Right forelimb (tissue), 1 donor: ENCODE measurements around the gene AP1AR.
"Not testable (repeated sequence)": the region's sequence is repeated elsewhere in the genome, so short reads cannot be mapped to it uniquely, and the experiment has no call there.

Experiments
- DNase-seq: peaks from one replicate; pipeline ENCODE4 v3.0.0-alpha.2; 2018

The AP1AR gene, protein sequence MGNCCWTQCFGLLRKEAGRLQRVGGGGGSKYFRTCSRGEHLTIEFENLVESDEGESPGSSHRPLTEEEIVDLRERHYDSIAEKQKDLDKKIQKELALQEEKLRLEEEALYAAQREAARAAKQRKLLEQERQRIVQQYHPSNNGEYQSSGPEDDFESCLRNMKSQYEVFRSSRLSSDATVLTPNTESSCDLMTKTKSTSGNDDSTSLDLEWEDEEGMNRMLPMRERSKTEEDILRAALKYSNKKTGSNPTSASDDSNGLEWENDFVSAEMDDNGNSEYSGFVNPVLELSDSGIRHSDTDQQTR

DNA sequence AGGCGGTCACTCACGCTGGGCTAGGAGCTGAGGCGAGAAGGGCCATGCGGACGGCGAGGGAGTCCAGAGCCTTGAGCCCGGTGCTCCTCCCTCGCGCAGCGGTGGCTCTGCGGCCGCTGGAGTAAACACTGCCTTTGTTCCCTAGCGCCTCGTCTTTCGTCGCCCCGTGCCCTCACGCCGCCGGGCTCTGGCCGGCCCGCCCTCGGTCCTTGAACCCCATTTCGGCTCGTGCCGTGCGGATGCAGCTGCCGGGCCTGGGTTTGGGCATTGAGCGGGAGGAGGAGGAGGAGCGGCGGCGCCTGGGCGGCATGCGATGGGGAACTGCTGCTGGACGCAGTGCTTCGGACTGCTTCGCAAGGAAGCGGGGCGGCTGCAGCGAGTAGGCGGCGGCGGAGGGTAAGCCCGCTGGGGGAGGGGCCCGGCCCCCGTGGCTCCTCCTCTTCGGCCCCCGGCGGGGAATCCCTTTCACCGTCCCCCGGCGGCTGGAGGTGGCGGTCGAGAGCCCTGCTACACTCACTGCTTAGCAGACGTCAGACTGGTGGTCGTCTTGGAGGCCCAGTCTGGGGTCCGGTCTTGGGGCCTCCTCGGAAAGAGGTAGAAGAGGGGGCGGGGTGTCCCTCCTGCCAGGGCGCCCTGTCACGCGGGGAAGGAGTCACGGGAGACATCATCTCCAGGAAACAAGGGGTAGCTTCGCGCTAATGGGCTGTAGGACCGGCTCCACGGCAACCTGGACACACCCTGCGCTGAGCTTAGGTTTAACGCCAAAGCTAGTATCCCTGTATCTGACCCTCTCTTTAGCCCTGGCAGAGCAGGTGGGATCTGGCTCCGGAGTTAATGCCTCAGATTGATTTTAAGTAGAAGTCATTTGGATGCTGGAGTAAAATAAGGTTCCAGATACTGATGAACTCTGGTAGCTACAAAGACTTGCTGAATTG lies at the start of gene AP1AR:
TSS of gene AP1AR (plus strand) at position 9 of the 935 bp plus-strand sequence. CDS start at position 314, 305 bp downstream.
- DNase-seq = peak; percentile 89

DNA sequence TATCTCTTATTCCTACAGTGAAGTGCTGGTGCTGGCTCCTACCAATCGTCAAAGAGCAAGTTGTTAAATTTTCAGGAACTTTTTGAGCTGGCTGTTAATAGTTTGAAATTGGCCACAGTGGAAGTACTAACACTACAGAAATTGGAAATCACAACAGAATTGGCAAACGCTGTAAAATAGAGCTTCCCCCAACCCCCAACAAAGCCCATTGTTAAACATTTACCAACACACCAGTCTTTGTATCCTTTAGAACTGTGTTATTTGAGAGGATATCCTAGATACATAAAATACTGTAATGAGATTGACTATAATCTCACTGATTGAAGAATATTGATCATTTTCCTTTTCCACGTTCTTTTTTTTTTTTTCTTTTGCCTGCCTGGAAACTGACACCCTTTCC lies 49.0 kb upstream of the AP1AR start:
- DNase-seq = no peak

DNA sequence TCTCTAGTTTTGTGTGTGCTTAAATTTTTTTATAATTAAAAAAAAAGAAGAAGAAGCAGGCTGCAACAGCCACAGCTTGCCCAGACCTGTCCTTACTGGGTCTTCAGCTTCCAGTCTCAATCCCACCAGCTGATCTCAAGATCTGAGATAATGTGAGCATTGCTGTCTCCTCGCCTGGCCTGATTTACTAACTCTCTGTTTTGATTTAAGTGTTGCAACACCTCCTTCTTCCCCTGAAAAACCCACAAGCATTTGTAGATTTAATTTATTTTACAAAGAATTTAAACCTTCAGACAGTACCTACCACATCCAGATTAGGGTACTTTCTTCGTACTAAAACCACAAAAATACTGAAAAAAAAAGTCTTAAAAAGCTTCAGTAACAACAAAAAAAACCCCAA lies 48.3 kb upstream of the AP1AR start:
- no peak for DNase-seq

DNA sequence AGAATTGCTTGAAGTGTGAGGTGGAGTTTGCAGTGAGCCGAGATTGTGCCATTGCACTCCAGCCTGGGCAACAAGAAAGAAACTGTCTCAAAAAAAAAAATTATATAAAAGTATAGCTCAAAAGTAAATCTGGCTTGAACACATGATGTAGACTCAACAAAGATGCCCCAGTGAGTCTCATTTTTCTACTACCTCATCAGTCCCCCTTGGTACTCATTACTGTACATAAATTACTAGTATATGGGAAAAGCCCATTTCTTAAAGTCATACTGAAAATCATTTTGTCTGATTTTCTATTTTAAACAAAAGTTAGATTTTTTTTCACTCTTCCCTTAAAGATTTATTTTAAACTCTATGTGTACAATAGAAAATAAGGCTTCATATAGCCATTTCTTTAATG lies 47.1 kb upstream of the AP1AR start:
- no peak for DNase-seq

DNA sequence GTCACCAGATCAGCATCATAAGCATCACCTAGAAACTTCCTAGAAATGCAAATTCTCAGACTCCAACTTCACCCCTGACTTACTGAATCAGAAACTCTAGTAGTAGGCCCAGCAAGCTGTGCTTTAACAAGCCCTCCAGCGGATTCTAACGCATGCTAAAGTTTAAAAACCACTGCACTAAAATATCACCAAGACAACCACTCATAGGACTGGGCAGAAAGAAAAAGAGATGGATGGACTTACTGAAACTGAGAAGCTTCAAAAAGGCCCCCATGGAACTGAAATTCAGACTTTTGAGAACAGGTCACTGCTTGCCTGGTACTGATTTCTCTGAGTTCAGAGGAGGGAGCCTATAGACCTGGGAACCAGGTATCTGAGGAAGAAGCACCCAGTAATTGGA lies 46.3 kb upstream of the AP1AR start:
- DNase-seq = no peak

DNA sequence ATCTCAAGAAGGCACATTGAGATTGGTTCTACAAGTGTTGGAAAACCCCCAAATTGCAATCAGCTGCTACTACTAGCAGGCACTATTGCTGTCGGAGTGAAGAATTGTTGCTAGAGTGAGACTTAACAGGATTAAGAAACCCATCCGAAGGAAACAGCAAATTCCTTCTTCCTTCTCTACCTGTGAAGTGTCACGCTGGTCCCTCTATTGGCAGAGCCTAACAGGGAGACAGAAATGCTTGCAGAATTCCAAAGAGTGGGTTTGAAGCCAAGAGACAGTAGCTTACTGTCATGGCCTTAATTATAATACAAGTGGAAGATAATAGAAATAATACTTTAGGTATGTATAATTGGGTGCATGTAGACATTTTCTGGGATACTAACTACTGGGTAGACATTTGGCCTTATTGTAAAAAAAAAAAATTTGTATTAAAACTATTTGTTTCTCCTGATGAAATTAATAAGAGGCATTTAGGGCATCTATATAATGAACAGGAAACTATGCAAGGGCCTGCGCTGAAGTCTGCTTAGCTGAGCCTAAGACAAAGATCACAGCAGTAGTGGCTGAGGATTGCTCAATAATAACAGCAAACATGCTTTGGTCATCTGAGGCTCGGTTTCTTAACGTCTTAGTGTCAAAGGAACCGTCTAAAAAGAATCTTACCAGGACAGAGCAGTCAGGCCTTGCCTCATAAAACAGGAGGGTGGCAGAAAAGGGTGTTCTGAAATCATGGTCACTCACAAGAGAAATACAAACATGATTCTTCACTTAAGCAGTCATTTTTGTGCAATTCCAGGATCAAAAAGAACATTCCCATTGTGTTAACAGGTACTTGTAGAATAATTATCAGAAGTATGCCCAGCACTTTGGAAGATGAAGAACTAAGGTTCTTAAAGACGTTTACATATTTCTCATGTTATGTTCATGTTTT lies 45.6 kb upstream of the AP1AR start:
- DNase-seq = no peak

DNA sequence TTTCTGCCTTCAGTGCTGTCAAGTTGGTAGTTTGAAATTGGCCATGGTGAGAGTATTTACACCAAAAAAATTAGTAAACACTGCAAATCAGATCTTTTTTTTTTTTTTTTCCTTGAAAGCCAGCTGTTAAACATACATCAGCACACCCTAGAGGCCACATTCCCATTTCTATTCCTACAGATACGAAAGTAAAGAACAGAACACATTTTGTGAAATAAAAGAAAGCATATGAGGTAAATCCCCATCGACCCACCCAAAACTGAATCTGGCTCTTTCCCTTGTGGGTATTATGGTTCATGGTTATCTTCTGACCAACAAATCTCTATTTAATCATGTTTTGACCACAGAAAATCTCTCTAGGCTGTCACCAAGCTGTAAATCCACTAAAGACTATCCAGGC lies 41.8 kb upstream of the AP1AR start:
- DNase-seq = no peak

DNA sequence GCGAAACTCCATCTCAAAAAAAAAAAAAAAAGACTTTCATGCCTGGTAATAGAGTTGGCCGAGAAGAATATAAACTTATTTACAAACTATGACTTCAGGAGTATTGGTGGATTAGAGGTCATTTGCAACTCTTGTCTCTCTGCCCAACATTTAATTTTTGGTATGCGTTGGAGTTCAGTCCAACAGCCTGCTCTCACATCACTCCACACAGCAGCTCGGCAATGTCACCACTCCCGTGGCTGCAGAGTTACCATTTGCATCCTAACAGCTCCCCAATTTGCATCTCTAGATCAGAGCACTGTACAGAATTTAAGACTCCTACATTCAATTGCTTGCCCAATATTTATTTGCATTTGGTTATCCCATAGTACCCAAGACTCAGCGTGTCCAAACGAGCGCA lies 40.9 kb upstream of the AP1AR start:
- DNase-seq = no peak

DNA sequence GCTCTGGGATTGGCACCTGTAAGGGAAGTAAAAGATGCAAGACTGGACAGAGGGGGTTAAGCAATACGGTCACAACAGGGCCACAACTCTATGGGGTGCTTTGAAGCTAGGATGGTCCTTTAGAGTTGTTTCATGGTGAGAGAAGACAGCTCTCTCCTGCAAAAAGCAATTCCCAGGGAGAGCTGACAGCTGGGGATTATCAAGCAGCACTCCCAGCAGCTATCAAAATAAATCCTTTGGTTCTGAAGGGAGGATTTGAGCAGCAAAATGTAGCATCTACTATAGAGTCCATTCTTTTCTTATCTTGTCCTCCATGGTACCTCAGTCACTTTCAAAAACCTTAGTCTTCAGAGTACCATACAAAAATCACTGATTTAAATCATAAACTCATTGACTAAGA lies 35.1 kb upstream of the AP1AR start:
- DNase-seq = no peak

DNA sequence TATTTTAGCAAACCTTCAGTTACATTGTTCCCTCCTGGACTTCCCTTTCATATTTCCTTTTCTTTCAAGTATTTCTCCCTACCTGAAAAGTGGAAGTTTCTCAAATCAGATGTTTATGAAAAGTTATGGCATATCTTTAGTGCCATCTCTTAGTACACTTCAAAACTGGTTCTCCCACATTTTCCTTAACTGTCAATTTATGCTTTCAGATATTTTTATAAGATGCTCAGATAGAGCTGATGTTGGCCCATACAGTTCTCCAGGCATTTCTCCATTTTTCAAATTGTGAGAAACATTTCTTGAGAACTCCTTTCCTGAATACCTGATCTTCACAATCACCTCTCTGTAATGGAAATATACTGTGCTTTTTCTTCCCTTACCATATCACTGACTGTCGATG lies 32.5 kb upstream of the AP1AR start:
- DNase-seq = no peak

DNA sequence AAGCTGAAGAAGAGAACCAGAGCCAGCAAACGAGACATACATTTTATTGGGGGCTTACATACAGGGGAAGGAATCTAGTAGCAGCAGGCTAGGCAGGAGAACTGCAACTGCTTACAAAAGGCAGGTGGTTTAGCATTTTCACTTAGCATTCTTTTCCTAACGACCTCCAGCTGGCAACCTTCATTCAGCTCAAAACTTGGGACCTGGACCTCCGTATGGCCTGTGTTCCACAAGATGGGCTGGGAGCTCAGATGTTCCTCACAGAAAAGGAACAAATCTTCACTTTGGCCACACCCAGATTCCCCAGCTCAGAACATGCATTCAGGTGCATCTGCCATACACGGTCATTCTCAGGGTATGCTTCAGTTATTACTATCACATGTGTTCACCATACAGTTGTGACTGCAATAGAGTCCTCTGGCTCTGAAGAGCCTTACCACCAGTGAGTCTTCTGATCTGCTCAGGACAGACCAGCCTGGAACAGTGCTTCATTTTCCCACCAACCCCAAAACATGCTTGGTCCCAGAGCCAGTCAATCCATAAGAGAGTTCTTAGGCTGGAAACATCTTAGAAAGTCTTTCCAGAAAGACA lies 29.6 kb upstream of the AP1AR start:
- no peak for DNase-seq

DNA sequence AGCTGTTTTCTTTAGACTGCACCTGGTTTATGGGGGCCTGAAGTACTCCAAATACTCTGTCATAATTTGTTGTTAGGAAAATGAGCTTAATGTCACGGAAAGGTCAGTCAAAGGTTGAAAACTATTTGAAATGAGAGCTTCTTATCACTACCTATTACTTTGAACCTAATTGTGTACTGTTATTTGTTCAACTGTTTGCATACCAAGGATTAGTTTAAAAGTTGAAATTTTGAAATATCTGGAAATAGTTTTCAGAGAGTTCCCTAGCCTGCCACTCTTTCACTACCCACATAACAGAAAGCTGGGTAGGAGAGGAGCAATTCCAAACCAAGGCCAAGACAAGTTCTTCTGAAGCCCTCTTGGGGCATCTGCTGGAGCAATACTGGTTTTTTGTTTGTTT lies 28.0 kb upstream of the AP1AR start:
- no peak for DNase-seq

DNA sequence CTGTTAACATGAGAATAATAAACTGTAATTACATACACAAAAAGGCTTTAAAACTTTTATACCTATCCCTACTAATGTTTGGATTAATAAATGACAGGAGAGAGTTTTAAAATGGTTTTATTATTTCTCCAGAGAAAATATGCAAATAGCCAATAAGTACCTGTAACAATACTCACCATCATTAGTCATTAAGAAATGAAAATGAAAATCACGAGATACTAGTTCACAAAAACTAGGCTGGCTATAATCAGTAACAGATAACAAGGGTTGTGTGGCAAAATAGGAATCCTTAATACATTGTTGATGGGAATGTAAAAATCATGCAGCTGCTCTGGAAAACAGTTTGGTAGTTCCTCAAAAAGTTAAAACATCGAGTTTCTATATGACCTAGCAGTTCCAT lies 25.2 kb upstream of the AP1AR start:
- DNase-seq = no peak

DNA sequence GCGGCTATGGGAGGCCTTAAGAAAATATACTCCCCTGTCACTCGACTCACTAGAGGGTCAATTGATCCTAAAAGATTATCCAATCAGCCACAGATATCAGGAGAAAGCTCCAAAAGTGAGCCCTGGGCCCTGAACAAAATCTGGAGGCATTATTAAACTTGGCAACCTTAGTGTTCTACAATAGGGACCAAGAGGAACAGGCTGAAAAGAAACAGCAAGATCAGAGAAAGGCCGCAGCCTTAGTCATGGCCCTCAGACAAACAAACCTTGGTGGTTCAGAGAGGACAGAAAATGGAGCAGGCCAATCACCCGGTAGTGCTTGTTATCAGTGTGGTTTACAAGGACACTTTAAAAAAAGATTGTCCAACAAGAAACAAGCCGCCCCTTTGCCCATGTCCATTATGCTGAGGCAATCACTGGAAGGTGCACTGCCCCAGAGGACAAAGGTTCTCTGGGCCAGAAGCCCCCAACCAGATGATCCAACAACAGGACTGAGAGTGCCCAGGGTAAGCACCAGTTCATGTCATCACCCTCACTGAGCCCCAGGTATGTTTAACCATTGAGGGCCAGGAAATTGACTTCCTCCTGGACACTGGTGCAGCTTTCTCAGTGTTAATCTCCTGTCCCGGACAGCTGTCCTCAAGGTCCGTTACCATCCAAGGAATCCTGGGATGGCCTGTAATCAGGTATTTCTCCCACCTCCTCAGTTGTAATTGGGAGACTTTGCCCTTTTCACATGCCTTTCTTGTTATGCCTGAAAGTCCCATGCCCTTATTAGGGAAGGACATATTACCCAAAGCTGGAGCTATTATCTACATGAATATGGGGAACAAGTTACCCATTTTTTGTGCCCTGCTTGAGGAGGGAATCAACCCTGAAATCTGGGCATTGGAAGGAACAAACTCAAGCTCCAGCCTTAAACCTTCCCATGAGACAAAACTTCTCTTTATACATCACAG lies 23.2 kb upstream of the AP1AR start:
- DNase-seq = not testable (repeated sequence)

DNA sequence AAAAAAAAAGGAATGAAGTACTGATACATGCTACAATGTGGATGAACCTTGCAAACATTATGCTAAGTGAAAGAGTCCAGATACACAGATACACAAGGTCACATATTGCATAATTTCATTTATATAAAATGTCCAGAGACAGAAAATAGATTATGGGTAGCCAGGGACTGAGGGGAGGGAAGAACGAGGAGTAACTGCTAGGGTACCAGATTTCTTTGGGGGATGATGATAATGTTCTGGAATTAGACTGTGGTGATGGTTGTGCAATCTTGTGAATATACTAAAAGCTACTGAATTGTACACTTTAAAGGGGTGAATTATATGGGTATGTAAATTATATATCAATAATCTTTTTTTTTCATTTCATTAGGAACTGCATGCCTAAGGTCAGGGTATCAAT lies 20.8 kb upstream of the AP1AR start:
- no peak for DNase-seq

DNA sequence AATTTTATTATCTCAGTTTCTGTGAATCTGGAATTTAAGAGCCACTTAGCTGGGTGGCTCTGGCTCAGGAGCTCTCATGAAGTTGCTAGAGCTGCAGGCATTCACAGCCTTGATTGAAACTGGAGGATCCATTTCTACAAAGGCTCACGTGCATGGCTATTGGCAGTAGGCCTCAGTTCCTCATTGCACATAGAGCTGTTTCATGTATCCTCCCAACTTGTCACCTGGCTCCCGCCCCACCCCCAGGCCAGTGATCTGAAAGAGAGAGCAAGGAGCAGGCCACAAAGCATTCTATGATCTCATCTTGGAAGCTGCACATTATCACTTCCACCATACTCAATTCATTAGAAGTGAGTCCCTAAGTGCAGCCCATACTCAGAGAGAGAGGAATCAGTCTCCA lies 18.5 kb upstream of the AP1AR start:
- no peak for DNase-seq

DNA sequence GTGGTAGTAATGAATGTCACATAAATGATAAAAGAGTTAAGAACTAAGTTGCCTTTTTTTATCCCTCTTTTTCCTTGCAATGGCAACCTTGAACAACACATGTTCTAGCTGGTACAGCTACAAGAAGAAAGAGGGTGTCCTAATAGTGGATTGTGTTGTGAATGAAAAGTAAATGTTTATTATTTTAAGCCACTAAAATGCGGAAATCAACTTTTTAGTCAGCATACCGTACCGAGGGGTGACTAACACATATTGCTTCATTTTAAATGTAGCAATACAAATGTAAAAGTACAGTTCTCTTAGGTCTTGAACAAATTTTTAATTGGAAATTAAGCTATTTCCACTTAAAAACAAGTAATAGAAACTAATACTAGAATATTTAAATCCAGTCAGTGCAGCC lies 17.7 kb upstream of the AP1AR start:
- no peak for DNase-seq

DNA sequence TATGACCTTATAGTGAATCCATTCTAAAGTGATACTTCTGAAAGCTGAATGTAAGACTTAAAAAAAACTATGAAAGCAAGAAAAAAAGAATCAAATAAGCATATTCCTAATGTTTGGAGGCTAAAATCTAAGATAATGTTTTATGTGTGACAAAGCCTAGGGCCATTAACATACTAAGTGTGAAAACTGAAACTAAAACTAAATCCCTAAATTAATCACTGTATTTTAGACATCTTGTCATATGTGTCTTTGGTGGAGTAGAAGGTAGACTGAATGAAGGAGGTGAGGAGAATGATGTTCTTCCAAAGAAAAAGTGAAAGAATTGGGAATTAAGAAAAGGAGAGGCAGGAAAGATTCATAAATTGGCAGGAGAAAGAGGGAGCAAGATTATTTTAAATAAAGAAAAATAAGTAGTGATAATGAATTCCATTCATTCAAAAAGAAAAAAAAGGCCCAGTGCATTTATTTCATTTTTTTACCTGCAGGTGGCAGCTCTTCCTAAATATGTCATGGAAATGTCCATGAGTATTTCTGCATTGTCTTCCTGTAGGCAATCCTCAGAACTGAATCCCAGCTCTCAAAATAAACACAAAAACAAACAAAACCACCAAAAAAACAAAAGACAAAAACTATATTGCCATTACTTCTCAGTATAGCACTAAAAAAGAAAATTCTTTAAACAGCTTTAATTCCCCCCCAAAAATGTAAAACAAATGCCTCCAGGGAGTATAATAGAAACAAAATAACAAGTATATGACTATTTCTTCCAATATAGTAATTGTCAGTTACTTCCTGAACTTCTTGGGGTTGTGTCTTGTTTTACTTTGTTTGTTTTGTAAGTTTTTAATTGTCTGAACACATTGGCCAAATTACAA lies 17.0 kb upstream of the AP1AR start:
- no peak for DNase-seq

DNA sequence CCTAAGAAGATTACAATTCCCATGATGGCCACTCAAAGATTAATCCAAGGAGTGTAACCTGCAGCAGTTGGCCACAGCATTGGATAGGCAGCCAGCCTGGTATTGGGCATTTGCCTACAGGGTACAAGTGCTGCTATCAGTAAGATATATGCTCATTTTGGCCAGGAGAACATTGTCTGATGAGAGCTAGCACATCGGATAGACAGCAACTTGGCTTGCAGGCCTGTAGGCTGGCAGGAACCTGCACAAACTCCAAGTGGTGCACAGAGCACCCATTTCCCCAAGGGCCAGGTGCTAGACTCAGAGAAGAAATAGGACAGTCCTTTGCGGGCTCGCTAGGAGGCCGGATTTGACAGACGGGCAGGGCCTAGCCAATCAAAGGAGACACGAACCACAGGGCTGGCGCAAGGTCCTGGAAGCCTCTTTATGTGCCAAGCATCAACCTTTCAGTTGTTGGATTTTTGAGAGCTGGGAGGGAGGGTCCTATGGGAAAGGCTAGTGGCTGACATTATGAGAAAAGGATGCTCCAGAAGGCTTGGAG lies 11.7 kb upstream of the AP1AR start:
- DNase-seq = no peak
